Choroid plexus epithelial cell (primary cell): ENCODE data around the gene CTF1.
A peak's percentile ranks its signal among the peaks of the same experiment; 100 is the strongest.

Experiments
- DNase-seq: peaks from one replicate; pipeline ENCODE4 v3.0.0-alpha.2; 2010; ENCODE audit warnings: low read depth
- H3K4me3 ChIP-seq: 2 replicates; pipeline ENCODE4 v1.5.1; 2011; ENCODE audit warnings: low read depth, mild to moderate bottlenecking, control low read depth, low read length, moderate library complexity
- TF ChIP-seq, protein P1 (sequence below): conservative IDR thresholded peaks from 2 replicates; pipeline ENCODE4 v1.5.1; 2011; ENCODE audit warnings: low read depth, mild to moderate bottlenecking, control low read depth, inconsistent platforms, low read length, moderate library complexity

Gene CTF1

DNA sequence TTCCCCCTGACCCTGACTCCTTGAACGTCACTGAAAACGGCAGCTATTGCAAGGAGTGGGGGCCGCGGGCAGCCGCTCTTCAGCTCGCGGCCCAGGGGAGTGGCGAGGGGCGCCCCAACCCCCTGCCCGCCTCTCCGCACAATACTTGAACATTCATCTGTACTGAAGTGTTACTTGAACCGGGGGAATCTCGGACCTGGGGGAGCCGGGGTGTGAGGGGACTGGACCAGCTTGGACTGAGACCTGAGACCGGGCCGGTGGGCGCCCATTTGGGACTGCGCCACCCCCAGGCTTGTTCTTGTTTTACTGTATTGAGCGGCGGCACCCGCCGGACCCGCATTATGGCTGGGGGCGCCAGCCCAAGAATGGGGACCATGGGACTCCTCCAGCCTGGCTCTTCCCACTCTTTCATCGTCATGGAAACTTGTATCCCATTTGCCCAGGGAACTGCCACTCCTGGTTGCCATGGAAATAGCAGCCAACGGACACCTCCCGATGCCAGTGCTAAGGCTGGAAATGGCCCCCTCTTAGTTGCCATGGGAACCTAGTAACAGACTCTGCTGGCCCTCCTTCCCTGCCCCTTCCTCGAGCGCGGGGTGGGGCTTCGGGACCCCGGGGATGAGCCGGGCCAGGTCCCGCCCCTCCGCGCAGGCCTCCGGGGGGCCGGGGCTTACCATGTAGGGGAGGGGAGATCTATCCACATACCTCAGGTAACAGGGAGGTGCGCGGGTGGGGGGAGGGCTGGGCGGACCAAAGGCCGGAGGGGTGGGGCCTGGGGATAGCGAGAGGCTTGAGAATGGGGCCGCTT lies 51.6 kb downstream of the CTF1 start:
- peak overlapping the region; percentile 77 for H3K4me3 ChIP-seq
- TF ChIP-seq, protein P1, sequence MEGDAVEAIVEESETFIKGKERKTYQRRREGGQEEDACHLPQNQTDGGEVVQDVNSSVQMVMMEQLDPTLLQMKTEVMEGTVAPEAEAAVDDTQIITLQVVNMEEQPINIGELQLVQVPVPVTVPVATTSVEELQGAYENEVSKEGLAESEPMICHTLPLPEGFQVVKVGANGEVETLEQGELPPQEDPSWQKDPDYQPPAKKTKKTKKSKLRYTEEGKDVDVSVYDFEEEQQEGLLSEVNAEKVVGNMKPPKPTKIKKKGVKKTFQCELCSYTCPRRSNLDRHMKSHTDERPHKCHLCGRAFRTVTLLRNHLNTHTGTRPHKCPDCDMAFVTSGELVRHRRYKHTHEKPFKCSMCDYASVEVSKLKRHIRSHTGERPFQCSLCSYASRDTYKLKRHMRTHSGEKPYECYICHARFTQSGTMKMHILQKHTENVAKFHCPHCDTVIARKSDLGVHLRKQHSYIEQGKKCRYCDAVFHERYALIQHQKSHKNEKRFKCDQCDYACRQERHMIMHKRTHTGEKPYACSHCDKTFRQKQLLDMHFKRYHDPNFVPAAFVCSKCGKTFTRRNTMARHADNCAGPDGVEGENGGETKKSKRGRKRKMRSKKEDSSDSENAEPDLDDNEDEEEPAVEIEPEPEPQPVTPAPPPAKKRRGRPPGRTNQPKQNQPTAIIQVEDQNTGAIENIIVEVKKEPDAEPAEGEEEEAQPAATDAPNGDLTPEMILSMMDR: no peak
- DNase-seq: peak; percentile 99

DNA sequence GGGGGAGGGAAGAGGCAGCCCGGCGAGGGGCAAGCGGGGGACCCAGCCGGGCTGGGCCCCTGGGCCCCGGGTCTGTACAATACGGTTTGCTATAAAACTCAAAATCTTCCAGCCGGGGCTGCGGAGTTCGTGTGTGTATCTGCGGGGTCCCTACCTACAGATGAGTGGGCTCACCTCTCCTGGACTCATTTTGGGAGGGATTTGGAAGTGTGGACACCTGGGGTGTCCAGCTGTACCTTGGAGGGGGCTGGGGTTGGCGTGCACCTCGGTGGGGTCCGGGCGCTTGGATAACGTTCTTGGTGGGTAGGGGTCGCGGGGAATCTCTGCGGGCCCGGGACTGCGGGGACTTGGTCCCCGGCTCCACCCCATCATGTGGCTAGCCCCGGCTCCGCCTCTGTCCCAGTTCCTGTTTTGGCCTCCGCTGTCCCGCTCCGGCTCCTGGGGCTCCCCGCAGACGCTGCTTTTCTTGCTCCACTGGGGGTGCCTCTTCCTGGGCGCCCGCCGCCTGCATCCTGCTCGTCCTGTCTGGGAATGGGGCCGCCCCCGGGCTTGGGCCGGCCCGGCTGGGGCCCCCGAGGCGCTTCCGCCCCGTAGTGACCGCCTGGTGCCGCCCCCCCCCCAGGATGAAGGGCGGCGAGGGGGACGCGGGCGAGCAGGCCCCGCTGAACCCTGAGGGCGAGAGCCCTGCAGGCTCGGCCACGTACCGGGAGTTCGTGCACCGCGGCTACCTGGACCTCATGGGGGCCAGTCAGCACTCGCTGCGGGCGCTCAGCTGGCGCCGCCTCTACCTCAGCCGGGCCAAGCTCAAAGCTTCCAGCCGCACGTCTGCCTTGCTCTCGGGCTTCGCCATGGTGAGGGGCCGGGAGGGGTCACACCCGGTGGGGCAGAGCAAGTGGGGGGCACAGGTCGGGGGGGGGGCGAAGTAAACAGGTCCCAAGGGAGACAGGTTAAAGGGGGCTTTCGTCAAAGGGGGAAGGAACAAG lies 52.5 kb downstream of the CTF1 start, which contains the start of gene ORAI3:
Gene ORAI3 (plus strand): TSS at position 402 of the 983 bp plus-strand sequence. CDS start 222 bp downstream, at position 624.
- peak within 1 kb of the TSS; percentile 77 for H3K4me3 ChIP-seq
- TF ChIP-seq, protein P1: no peak
- DNase-seq: peak; percentile 70

DNA sequence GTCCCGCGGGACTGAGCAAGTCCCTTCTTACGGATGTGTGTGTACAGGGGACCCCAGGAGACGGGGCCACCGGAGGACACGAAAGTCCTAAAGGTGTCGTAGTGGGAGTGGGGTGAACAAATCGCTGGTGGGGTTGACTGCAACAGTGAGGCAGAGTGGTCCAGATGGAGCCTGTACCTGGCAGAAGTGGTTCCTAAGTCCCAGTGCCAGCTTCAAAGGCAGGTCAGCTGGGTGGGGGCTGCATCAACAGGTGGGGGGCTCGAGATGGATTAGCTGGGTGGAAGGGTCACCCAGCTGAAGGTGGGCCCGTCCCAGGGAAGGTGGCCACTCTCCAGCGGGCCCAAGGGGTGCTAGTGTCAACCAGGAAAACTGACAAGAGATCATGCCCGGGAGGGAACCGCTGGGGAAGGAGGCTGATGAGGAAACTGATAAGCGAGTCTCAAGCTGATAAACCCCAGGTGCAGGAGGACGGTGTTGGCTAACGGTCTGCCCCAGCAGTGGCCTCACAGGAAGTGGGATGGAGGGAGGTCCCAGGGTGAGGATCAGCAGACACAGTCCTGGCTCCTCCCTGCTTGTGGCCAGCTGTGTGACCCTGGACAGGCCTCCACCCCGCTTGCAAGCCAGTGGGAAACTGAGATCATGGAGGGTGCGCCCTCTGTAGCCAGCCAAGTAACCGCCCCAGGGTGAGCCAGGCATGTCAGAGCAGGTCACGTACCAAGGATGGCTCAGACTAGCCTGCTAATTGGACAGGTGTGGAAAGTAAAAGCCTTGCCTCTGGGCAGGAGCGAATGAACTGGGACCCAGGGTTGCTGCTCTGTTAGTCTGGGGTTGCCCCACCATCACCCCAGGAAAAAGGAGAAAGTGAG lies 53.5 kb downstream of the CTF1 start:
- H3K4me3 ChIP-seq: peak overlapping the region; percentile 77
- peak; percentile 83 for DNase-seq
- TF ChIP-seq, protein P1: no peak

DNA sequence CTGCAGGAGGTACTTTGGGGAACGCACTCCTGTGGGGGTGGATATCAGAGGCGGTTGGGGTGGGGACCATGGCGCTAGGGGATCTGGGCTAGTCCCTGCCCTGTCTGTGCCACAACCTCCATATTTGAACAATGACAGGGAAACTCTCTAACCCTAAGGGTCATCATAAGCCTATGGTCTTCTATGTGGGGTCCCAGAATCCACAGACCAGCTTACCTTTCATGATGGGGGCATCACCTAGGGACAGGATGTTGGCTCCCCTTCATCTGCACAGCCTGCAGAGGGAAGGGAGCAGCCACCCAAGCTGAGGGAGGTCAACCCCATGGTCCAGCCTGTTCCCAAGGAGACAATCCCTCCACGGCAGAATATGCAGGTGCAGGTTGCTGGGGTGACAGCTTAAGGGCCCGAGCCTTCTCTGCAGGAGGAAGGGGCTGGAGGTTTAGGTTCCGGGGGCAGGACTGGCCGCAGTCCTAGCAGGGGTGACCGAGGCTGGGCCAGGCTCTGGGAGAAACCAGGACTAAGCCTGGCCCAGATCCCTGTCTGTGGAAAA lies 54.2 kb downstream of the CTF1 start:
- TF ChIP-seq, protein P1: no peak
- H3K4me3 ChIP-seq: peak overlapping the region; percentile 77
- no peak for DNase-seq

DNA sequence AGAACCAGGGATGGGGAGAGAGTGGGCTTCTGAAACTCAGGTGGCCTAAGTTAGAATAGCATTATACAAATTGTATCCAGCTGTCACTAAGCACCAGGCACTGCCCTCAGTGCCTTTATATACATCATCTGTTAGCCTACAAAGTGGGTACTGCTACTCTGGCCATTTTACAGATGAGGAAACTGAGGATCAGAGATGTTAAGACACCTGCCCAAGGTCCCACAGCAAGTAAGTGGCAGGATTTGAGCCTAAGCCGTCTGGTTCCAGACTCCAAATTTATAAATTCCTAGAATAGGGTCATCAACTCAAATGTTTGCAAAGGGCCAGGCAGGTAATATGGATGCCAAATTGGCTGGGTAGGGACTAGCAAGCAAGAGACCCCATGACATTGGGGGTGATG lies 54.8 kb downstream of the CTF1 start:
- TF ChIP-seq, protein P1: no peak
- H3K4me3 ChIP-seq: no peak overlapping the region
- no peak for DNase-seq

DNA sequence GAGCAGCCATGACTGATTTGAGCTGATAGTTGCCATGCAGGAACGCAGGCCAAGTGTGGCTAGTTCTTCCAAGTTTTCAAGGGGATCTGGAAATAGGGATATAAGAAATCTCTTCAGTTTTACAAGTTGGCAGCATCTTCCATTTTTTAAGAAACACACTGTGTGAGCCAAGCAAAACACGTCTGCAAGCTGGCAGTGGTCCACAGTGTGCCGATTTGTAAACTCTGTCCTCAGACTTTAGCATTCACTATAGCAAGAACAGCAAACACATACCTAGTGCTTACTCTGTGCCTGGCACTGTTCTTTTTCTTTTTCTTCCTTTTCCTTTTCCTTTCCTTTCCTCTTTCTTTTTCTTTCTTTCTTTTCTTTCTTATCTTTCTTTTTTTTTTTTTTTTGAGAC lies 55.3 kb downstream of the CTF1 start:
- no peak overlapping the region for H3K4me3 ChIP-seq
- TF ChIP-seq, protein P1: no peak
- peak; percentile 74 for DNase-seq
